ENCODE measurements around the gene AUTS2. TPM values are rescaled to one million over a fixed set of nuclear protein-coding genes. Genes with fewer than 3 reads are reported as not detected.

The AUTS2 gene
- total RNA-seq, 1 experiment from 2014 or later: 50.0 TPM

- H3K4me3 Mint-ChIP-seq: no peak overlapping the region
- ATAC-seq: no peak
- no peaks in the 10 kb centered on the region for H3K9me3 Mint-ChIP-seq
- no peaks in the 10 kb centered on the region for H3K27me3 Mint-ChIP-seq (ENCODE audit: low read depth)
- 0 out of 2 replicates have a peak, but pooled peaks cover 2% of the 10 kb centered on the region for H3K4me1 Mint-ChIP-seq
- H3K27ac Mint-ChIP-seq: no peak overlapping the region
- no peak for TF ChIP-seq SMAD4 (CRISPR knock-in tag; IDR thresholded peaks at IDR 0.05)
- TF ChIP-seq CREB1 (CRISPR knock-in tag; IDR thresholded peaks at IDR 0.05): no peak
- TF ChIP-seq SP1 (CRISPR knock-in tag; conservative IDR thresholded peaks at IDR 0.05): no peak
- no peak for TF ChIP-seq FOXP4 (CRISPR knock-in tag; IDR thresholded peaks at IDR 0.05)
- no peak for TF ChIP-seq ESRRA (CRISPR knock-in tag; IDR thresholded peaks at IDR 0.05; ENCODE audit: borderline replicate concordance)
- no peak for TF ChIP-seq MAX (CRISPR knock-in tag; IDR thresholded peaks at IDR 0.05)
- TF ChIP-seq, protein P1, sequence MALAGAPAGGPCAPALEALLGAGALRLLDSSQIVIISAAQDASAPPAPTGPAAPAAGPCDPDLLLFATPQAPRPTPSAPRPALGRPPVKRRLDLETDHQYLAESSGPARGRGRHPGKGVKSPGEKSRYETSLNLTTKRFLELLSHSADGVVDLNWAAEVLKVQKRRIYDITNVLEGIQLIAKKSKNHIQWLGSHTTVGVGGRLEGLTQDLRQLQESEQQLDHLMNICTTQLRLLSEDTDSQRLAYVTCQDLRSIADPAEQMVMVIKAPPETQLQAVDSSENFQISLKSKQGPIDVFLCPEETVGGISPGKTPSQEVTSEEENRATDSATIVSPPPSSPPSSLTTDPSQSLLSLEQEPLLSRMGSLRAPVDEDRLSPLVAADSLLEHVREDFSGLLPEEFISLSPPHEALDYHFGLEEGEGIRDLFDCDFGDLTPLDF (CRISPR knock-in tag; IDR thresholded peaks at IDR 0.05): no peak
- TF ChIP-seq ZNF232 (CRISPR knock-in tag; IDR thresholded peaks at IDR 0.05): no peak
- TF ChIP-seq, protein P2, sequence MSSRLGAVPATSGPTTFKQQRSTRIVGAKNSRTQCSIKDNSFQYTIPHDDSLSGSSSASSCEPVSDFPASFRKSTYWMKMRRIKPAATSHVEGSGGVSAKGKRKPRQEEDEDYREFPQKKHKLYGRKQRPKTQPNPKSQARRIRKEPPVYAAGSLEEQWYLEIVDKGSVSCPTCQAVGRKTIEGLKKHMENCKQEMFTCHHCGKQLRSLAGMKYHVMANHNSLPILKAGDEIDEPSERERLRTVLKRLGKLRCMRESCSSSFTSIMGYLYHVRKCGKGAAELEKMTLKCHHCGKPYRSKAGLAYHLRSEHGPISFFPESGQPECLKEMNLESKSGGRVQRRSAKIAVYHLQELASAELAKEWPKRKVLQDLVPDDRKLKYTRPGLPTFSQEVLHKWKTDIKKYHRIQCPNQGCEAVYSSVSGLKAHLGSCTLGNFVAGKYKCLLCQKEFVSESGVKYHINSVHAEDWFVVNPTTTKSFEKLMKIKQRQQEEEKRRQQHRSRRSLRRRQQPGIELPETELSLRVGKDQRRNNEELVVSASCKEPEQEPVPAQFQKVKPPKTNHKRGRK (CRISPR knock-in tag; IDR thresholded peaks at IDR 0.05; ENCODE audit: borderline replicate concordance): no peak
- TF ChIP-seq, protein P3, sequence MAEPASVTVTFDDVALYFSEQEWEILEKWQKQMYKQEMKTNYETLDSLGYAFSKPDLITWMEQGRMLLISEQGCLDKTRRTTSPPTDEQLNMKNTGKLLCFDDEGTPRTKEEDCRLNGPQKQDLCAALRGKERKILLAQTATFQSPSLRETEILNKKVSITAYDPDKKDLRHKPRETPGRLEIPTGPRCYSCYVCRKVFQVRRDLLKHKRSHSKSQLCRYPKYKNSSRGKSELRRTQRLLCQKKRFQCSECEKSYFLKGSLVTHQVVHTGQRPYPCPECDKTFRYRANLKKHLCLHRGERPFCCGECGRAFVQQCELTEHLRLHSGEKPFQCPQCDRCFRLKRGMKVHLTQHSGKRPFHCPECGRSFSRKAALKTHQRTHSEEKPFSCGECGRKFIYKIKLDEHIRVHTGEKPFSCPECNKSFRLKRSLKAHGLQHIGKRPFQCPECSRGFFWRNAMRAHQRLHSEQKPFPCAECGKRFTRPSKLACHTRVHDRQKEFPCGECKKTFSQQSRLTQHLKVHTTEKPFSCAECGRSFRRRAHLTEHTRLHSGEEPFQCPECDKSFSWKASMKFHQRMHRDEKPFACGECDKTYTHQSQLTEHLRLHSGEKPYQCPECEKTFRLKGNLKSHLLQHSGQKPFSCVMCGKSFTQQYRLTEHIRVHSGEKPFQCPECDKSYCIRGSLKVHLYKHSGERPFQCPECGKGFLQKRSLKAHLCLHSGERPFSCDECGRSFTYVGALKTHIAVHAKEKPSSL (CRISPR knock-in tag; conservative IDR thresholded peaks at IDR 0.05): no peak
- TF ChIP-seq FOXJ3 (CRISPR knock-in tag; IDR thresholded peaks at IDR 0.05; ENCODE audit: borderline replicate concordance): no peak
- no peak for TF ChIP-seq ATF6 (CRISPR knock-in tag; IDR thresholded peaks at IDR 0.05)
- no peak for TF ChIP-seq KAT7 (CRISPR knock-in tag; IDR thresholded peaks at IDR 0.05; ENCODE audit: borderline replicate concordance)
- TF ChIP-seq AR (CRISPR knock-in tag; IDR thresholded peaks at IDR 0.05): no peak
- TF ChIP-seq TCF7 (CRISPR knock-in tag; IDR thresholded peaks at IDR 0.05; ENCODE audit: low read depth): no peak
- TF ChIP-seq TEAD4 (CRISPR knock-in tag; IDR thresholded peaks at IDR 0.05): no peak
- TF ChIP-seq, protein P4, sequence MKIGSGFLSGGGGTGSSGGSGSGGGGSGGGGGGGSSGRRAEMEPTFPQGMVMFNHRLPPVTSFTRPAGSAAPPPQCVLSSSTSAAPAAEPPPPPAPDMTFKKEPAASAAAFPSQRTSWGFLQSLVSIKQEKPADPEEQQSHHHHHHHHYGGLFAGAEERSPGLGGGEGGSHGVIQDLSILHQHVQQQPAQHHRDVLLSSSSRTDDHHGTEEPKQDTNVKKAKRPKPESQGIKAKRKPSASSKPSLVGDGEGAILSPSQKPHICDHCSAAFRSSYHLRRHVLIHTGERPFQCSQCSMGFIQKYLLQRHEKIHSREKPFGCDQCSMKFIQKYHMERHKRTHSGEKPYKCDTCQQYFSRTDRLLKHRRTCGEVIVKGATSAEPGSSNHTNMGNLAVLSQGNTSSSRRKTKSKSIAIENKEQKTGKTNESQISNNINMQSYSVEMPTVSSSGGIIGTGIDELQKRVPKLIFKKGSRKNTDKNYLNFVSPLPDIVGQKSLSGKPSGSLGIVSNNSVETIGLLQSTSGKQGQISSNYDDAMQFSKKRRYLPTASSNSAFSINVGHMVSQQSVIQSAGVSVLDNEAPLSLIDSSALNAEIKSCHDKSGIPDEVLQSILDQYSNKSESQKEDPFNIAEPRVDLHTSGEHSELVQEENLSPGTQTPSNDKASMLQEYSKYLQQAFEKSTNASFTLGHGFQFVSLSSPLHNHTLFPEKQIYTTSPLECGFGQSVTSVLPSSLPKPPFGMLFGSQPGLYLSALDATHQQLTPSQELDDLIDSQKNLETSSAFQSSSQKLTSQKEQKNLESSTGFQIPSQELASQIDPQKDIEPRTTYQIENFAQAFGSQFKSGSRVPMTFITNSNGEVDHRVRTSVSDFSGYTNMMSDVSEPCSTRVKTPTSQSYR (CRISPR knock-in tag; IDR thresholded peaks at IDR 0.05): no peak
- TF ChIP-seq ZNF423 (CRISPR knock-in tag; IDR thresholded peaks at IDR 0.05): no peak
- ChIA-PET CTCF (no interaction called here), POLR2A (no interaction called here)
- no peak for DNase-seq (ENCODE audit: low spot score)
- no peaks in the 10 kb centered on the region for H3K36me3 Mint-ChIP-seq
These were observed 311.9 kb downstream of the AUTS2 start for GRCh38 chr7:69910150-69910549.
